ENCODE data around the gene LACC1. TPM values are rescaled to one million over a fixed set of nuclear protein-coding genes. Genes with fewer than 3 reads are reported as not detected.

LACC1 gene
- total RNA-seq, 1 donor from 2014 or later: 9.3 TPM

- DNase-seq (ENCODE audit: low read depth, low spot score): no peak
Observed at GRCh38 chr13:43942286-43942685, 62.6 kb downstream of the LACC1 start.

Other genes starting within 250 kb of the LACC1 start
- 0.95 and 7.1 TPM in 2 replicates for gene ENOX1, start 92.9 kb upstream of the LACC1 start, total RNA-seq
- gene CCDC122, start 164 bp upstream of the LACC1 start, total RNA-seq: 1.8 and 4.2 TPM in 2 replicates